Endothelial cell of umbilical vein (primary cell): ENCODE data around the gene SDHB.

Experiments used
- CTCF ChIP-seq, 2 donors: IDR thresholded peaks; 1 replicate in 1 of 2; 2 replicates in 1 of 2; pipeline ENCODE4 v1.5.1; 2011; ENCODE audit warnings: low read length in 2 of 2, mild to moderate bottlenecking in 2 of 2, moderate library complexity in 2 of 2, control low read depth in 1 of 2, inconsistent platforms in 1 of 2, low read depth in 1 of 2; ENCODE audit not compliant: insufficient read depth in 1 of 2; ENCODE audit errors: extremely low read depth in 1 of 2
- GATA2 ChIP-seq: IDR thresholded peaks from 2 replicates; pipeline ENCODE4 v1.7.0; 2011; ENCODE audit warnings: low read depth, mild to moderate bottlenecking, moderate library complexity, mixed read lengths, low read length; ENCODE audit not compliant: insufficient read length, insufficient read depth
- JUN ChIP-seq: IDR thresholded peaks from 2 replicates; pipeline ENCODE4 v1.6.1; 2011; ENCODE audit warnings: borderline replicate concordance, low read depth; ENCODE audit not compliant: insufficient read length, insufficient read depth
- MAX ChIP-seq: IDR thresholded peaks from 2 replicates; pipeline ENCODE4 v1.6.1; 2011; ENCODE audit not compliant: insufficient read depth, insufficient read length
- MYC ChIP-seq: IDR thresholded peaks from one replicate; pipeline ENCODE4 v1.6.1; 2011; ENCODE audit warnings: mild to moderate bottlenecking, low read depth, low read length

GRCh38 chr1:17098446-17099317 is 44.9 kb upstream of the SDHB start:
- TF ChIP-seq CTCF (IDR thresholded peaks at IDR 0.05; ENCODE audit: extremely low read depth in 1 of 2, insufficient read depth in 1 of 2, low read depth in 1 of 2, low read length in 2 of 2), result no peak
- no peak for TF ChIP-seq MAX
- TF ChIP-seq JUN, result no peak
- TF ChIP-seq MYC, result no peak
- no peak for TF ChIP-seq GATA2
